Right lobe of liver (tissue), 6 donors: Measurements from ENCODE around the gene SLC4A4. TPM values are rescaled to one million over a fixed set of nuclear protein-coding genes. Genes with fewer than 3 reads are reported as not detected.

Experiments used
- ATAC-seq, 4 donors: fragments of 200-7000 bp; cut with Tn5 transposase; one replicate each; pipeline ENCODE4 v1.9.1; 2020; ENCODE audit warnings: mild to moderate bottlenecking in 4 of 4, moderate library complexity in 4 of 4
- DNase-seq, 3 donors: peaks; one replicate each; pipeline ENCODE4 v3.0.0-alpha.2; 2020
- H3K27ac ChIP-seq, 3 donors: fragments of 200-600 bp; one replicate each; pipeline ENCODE4 v1.8.0; 2022
- H3K27me3 ChIP-seq, 2 donors: fragments of 200-600 bp; one replicate each; pipeline ENCODE4 v1.8.0; 2022
- H3K36me3 ChIP-seq, 4 donors: fragments of 200-600 bp; sonication (generic) in 1 of 4; one replicate each; pipeline versions ENCODE4 v1.5.1 to v1.8.0; 2017 to 2022; ENCODE audit warnings: control low read depth in 1 of 4
- H3K4me1 ChIP-seq, 4 donors: fragments of 200-600 bp; sonication (generic) in 1 of 4; one replicate each; pipeline versions ENCODE4 v1.5.1 to v1.8.0; 2017 to 2022; ENCODE audit warnings: control low read depth in 1 of 4
- H3K4me3 ChIP-seq, 3 donors: fragments of 200-600 bp; one replicate each; pipeline ENCODE4 v1.8.0; 2022
- H3K9me3 ChIP-seq, 4 donors: fragments of 200-600 bp; sonication (generic) in 1 of 4; one replicate each; pipeline versions ENCODE4 v1.5.1 to v1.8.0; 2017 to 2022; ENCODE audit warnings: control low read depth in 1 of 4
- CTCF ChIP-seq, 4 donors: fragments of 200-600 bp in 3 of 4; fragments of 450-650 bp in 1 of 4; IDR thresholded peaks; one replicate each; pipeline versions ENCODE4 v1.5.1 to v1.8.0; 2016 to 2022; ENCODE audit warnings: antibody characterized with exemption in 4 of 4, mild to moderate bottlenecking in 2 of 4
- POLR2A ChIP-seq: fragments of 450-650 bp; IDR thresholded peaks from one replicate; pipeline ENCODE4 v1.6.1; 2017; ENCODE audit warnings: antibody characterized with exemption, mild to moderate bottlenecking
- WGBS: methylation state at CpG from one replicate; pipeline ENCODE4 v1.1.6; 2018; ENCODE audit warnings: low coverage, low lambda C conversion rate; ENCODE audit not compliant: insufficient coverage; ENCODE audit errors: missing lambda C conversion rate; 5-methylcytosine and 5-hydroxymethylcytosine counted together
- intact Hi-C, 2 donors: fragments of 100-400 bp; cut with DNase I; formaldehyde crosslinking; loops; one replicate each; pipeline versions ENCODE4 v1.11.2 to v1.14.1; 2022
- total RNA-seq, 6 experiments: library from RNA; depleted of rRNA in 2 of 6; stranded (reverse); fragments of >200 nt in 2 of 6; fragmentation: NEBNext Ultra II Directional in 3 of 6; extraction: Animal tissue kit (Norgen Biotek cat#: 25700) in 3 of 6; gene quantifications; one replicate each; pipeline versions ENCODE4 v1.1.0 to v1.2.4, GENCODE V29; 2016 to 2023
- donor health status: DM: no; HTN: yes; CAD: no.
- donor health status: DM: no; HTN: no; CAD: no.
- donor health status: DM: no; HTN: no; CAD: no.
- donor health status: DM: no; HTN: yes; CAD: no.
- donor health status: DM: no; HTN: yes; CAD: no.

Gene SLC4A4
- total RNA-seq, 6 experiments from 2014 or later: 16.5 to 28.7 (median 24.4) TPM

- Histone ChIP-seq H3K27ac (peak overlapping the region in 2 of 3 donors; percentile 26 to 38), H3K36me3 (no peaks in the 10 kb centered on the region), H3K4me1 (peaks cover 0 to 20% (median 3%) of the 10 kb centered on the region in 4 donors), H3K27me3 (no peaks in the 10 kb centered on the region), H3K9me3 (no peaks in the 10 kb centered on the region), H3K4me3 (no peak overlapping the region)
- DNase-seq (no peak), ATAC-seq (peak; percentile 48 to 67 (median 57))
- intact Hi-C loops: no loop called here
- 59% methylated on average over 3 of the region's 3 CpGs for WGBS
- no peak for TF ChIP-seq POLR2A
- TF ChIP-seq CTCF (IDR thresholded peaks at IDR 0.05): no peak
These were observed 43.5 kb downstream of the SLC4A4 start for GRCh38 chr4:71382125-71382899.

GRCh38 chr4:71382900-71383560 is 44.2 kb downstream of the SLC4A4 start:
- Histone ChIP-seq H3K4me3 (no peak overlapping the region), H3K27me3 (no peaks in the 10 kb centered on the region), H3K4me1 (peaks cover 0 to 20% (median 3%) of the 10 kb centered on the region in 4 donors), H3K36me3 (no peaks in the 10 kb centered on the region), H3K9me3 (no peaks in the 10 kb centered on the region), H3K27ac (peak overlapping the region in 2 of 3 donors; percentile 26 to 38)
- WGBS: 28% methylated on average over 3 of the region's 3 CpGs
- TF ChIP-seq POLR2A (no peak), CTCF (IDR thresholded peaks at IDR 0.05) (no peak)
- intact Hi-C loops: no loop called here
- DNase-seq (no peak), ATAC-seq (peak; percentile 80 to 90 (median 87))

- no CpG with 5 or more reads among the region's 1 CpG for WGBS
- Histone ChIP-seq H3K36me3 (no peaks in the 10 kb centered on the region), H3K4me3 (no peak overlapping the region), H3K4me1 (peaks cover 0 to 22% (median 3%) of the 10 kb centered on the region in 4 donors), H3K27ac (peak overlapping the region in 1 of 3 donors; percentile 26), H3K27me3 (no peaks in the 10 kb centered on the region), H3K9me3 (no peaks in the 10 kb centered on the region)
- intact Hi-C loops: no loop called here
- DNase-seq: no peak
- TF ChIP-seq POLR2A (no peak), CTCF (IDR thresholded peaks at IDR 0.05) (no peak)
- peak in 1 of 4 donors; percentile 63 for ATAC-seq
These were observed 45.2 kb downstream of the SLC4A4 start for GRCh38 chr4:71383984-71384383.

- intact Hi-C loops: no loop called here
- no peak for TF ChIP-seq CTCF (IDR thresholded peaks at IDR 0.05)
- no peak for TF ChIP-seq POLR2A
- DNase-seq: peak in 1 of 3 donors; percentile 56
- H3K27ac ChIP-seq: no peak overlapping the region
- no peaks in the 10 kb centered on the region for H3K9me3 ChIP-seq
- H3K36me3 ChIP-seq: no peaks in the 10 kb centered on the region
- WGBS: 51% methylated on average over 2 of the region's 2 CpGs
- no peak overlapping the region for H3K4me3 ChIP-seq
- ATAC-seq: peak; percentile 56 to 92 (median 80)
- H3K27me3 ChIP-seq: no peaks in the 10 kb centered on the region
- peaks cover 0 to 21% (median 10%) of the 10 kb centered on the region in 4 donors for H3K4me1 ChIP-seq
These were observed 50.5 kb downstream of the SLC4A4 start for GRCh38 chr4:71389149-71389827.
